RWPE2 (cell line): Measurements from ENCODE around the gene CCDC38.

Source experiments
- ATAC-seq: fragments of 200-7000 bp; cut with Tn5 transposase; 3 replicates; pipeline ENCODE4 v1.9.1; 2021; ENCODE audit warnings: low read depth
- DNase-seq: peaks from one replicate; pipeline ENCODE4 v3.0.0-alpha.2; 2020; ENCODE audit warnings: low spot score
- H3K27ac ChIP-seq: fragments of 450-650 bp; 2 replicates; pipeline ENCODE4 v1.5.1; 2017; ENCODE audit warnings: mild to moderate bottlenecking; ENCODE audit not compliant: poor library complexity, severe bottlenecking
- H3K27me3 ChIP-seq: fragments of 250-450 bp; sonication (Bioruptor Pico); 2 replicates; pipeline ENCODE4 v1.5.1; 2021; ENCODE audit warnings: mild to moderate bottlenecking, moderate library complexity; ENCODE audit not compliant: insufficient read depth, poor library complexity, severe bottlenecking
- H3K36me3 ChIP-seq: fragments of 250-450 bp; sonication (Bioruptor Pico); 2 replicates; pipeline ENCODE4 v1.5.1; 2020; ENCODE audit warnings: low read depth, mild to moderate bottlenecking, moderate library complexity
- H3K4me1 ChIP-seq: fragments of 250-450 bp; sonication (Bioruptor Pico); 2 replicates; pipeline ENCODE4 v1.5.1; 2021; ENCODE audit warnings: mild to moderate bottlenecking, moderate library complexity; ENCODE audit not compliant: insufficient read depth, poor library complexity, severe bottlenecking
- H3K4me3 ChIP-seq: fragments of 250-450 bp; sonication (Bioruptor Pico); 2 replicates; pipeline ENCODE4 v1.5.1; 2021; ENCODE audit warnings: mild to moderate bottlenecking, moderate library complexity; ENCODE audit not compliant: severe bottlenecking
- H3K9me3 ChIP-seq: fragments of 250-450 bp; sonication (Bioruptor Pico); 2 replicates; pipeline ENCODE4 v1.5.1; 2021; ENCODE audit warnings: mild to moderate bottlenecking, moderate library complexity; ENCODE audit not compliant: severe bottlenecking
- CTCF ChIP-seq: fragments of 450-650 bp; IDR thresholded peaks from one replicate; pipeline ENCODE4 v1.5.1; 2017; ENCODE audit warnings: mild to moderate bottlenecking, moderate library complexity; ENCODE audit not compliant: poor library complexity, severe bottlenecking

CCDC38 gene

GRCh38 chr12:95955549-95956159, 13.2 kb upstream of the CCDC38 start:
- ATAC-seq (no peak), DNase-seq (no peak)
- H3K27ac ChIP-seq = no peak overlapping the region
- H3K9me3 ChIP-seq = no peaks in the 10 kb centered on the region
- no peak overlapping the region for H3K4me3 ChIP-seq
- no peak for TF ChIP-seq CTCF
- H3K36me3 ChIP-seq = no peaks in the 10 kb centered on the region
- no peaks in the 10 kb centered on the region for H3K4me1 ChIP-seq
- H3K27me3 ChIP-seq = no peaks in the 10 kb centered on the region

GRCh38 chr12:95953000-95953399, 10.6 kb upstream of the CCDC38 start:
- H3K9me3 ChIP-seq = no peaks in the 10 kb centered on the region
- H3K36me3 ChIP-seq = no peaks in the 10 kb centered on the region
- H3K4me1 ChIP-seq = no peaks in the 10 kb centered on the region
- DNase-seq (no peak), ATAC-seq (no peak)
- no peaks in the 10 kb centered on the region for H3K27me3 ChIP-seq
- no peak for TF ChIP-seq CTCF
- H3K4me3 ChIP-seq = no peak overlapping the region
- no peak overlapping the region for H3K27ac ChIP-seq

DNA sequence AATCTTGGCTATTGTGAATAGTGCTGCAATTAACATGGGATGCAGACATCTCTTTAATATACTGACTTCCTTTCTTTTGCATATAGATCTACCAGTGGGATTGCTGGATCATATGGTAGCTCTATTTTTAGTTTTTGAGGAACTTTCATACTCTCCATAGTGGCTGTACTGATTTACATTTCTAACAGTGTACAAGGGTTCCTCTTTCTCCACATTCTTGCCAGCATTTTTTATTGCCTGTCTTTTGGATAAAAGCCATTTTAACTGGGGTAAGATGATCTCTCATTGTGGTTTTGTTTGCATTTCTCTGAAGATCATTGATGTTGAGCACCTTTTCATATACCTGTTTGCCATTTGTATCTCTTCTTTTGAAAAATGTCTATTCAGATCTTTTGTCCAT, 9.1 kb upstream of the CCDC38 start:
- Histone ChIP-seq H3K4me3 (no peak overlapping the region), H3K9me3 (no peaks in the 10 kb centered on the region), H3K27me3 (no peaks in the 10 kb centered on the region), H3K4me1 (no peaks in the 10 kb centered on the region), H3K27ac (no peak overlapping the region), H3K36me3 (no peaks in the 10 kb centered on the region)
- no peak for ATAC-seq
- no peak for TF ChIP-seq CTCF
- DNase-seq = no peak

DNA sequence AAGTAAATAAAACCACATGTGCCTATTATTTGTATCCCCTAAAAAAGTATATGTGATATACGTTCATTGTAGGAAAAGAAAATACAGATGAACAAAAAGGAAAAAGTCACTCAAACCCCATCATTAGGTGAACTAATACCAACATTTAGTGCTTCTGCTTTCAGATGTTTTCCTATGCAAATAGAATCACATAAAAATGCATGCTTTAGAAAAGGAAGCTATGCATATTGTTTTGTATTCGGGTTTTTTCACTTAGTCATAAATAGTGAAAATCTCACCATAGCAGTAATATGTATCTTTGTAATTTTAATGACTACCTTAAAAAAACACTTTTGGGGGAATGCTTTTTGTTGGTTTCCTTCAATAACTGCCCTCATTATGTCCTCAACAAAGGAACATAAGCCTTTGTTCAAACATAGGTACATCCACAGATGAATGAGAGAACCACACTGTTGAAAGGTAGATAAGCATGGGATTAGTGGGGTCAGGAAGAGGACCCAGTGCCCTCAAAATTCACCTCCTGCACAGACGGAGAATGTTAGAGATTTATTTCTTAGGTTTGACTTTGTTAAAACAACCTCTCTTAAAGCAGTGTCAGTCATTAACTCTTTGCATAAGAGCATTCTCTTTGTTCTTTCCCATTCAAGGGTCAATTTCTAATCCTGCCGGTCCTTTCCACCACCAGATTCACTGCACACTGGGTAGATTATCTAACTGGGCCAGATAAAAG, 7.2 kb upstream of the CCDC38 start:
- TF ChIP-seq CTCF = no peak
- Histone ChIP-seq H3K4me1 (no peaks in the 10 kb centered on the region), H3K27ac (no peak overlapping the region), H3K27me3 (no peaks in the 10 kb centered on the region), H3K4me3 (no peak overlapping the region), H3K9me3 (no peaks in the 10 kb centered on the region), H3K36me3 (no peaks in the 10 kb centered on the region)
- DNase-seq = no peak
- no peak for ATAC-seq

- ATAC-seq = no peak
- H3K27ac ChIP-seq = no peak overlapping the region
- H3K4me1 ChIP-seq = no peaks in the 10 kb centered on the region
- no peak for DNase-seq
- no peaks in the 10 kb centered on the region for H3K36me3 ChIP-seq
- no peaks in the 10 kb centered on the region for H3K27me3 ChIP-seq
- no peak for TF ChIP-seq CTCF
- H3K9me3 ChIP-seq = no peaks in the 10 kb centered on the region
- no peak overlapping the region for H3K4me3 ChIP-seq
Measured at GRCh38 chr12:95944108-95944704, 1.8 kb upstream of the CCDC38 start.
